Muscle layer of colon (tissue), 2 donors: ENCODE measurements around the gene KRT81.
"Not testable (repeated sequence)": the region's sequence is repeated elsewhere in the genome, so short reads cannot be mapped to it uniquely, and the experiment has no call there.

Source experiments
- H3K27ac ChIP-seq: one replicate; pipeline ENCODE4 v1.7.0; 2013; ENCODE audit warnings: low read depth, mild to moderate bottlenecking, low read length, moderate library complexity
- H3K27me3 ChIP-seq, 2 donors: one replicate each; pipeline ENCODE4 v1.7.0; 2013; ENCODE audit warnings: low read length in 2 of 2, mild to moderate bottlenecking in 2 of 2; ENCODE audit not compliant: insufficient read depth in 2 of 2, control insufficient read depth in 1 of 2
- H3K36me3 ChIP-seq: one replicate; pipeline ENCODE4 v1.7.0; 2013; ENCODE audit warnings: mild to moderate bottlenecking, low read length; ENCODE audit not compliant: insufficient read depth
- H3K4me1 ChIP-seq: one replicate; pipeline ENCODE4 v1.7.0; 2013; ENCODE audit warnings: mild to moderate bottlenecking, low read length; ENCODE audit not compliant: insufficient read depth
- H3K4me3 ChIP-seq, 2 donors: one replicate each; pipeline ENCODE4 v1.7.0; 2013; ENCODE audit warnings: low read length in 2 of 2, low read depth in 1 of 2, mild to moderate bottlenecking in 1 of 2, moderate library complexity in 1 of 2
- H3K9ac ChIP-seq: one replicate; pipeline ENCODE4 v1.7.0; 2013; ENCODE audit warnings: low read length
- H3K9me3 ChIP-seq: one replicate; pipeline ENCODE4 v1.7.0; 2013; ENCODE audit warnings: mild to moderate bottlenecking, low read length
- donor health status: abdominal sarcoma.
- donor health status: Adenocarcinoma of cecum.

The KRT81 gene

GRCh38 chr12:52290483-52291134, 725 bp downstream of the KRT81 start:
- H3K9me3 ChIP-seq, H3K27me3 ChIP-seq, H3K36me3 ChIP-seq, H3K9ac ChIP-seq, H3K4me1 ChIP-seq, H3K4me3 ChIP-seq, H3K27ac ChIP-seq: not testable (repeated sequence)

- not testable (repeated sequence) for H3K9ac ChIP-seq, H3K9me3 ChIP-seq, H3K27me3 ChIP-seq, H3K4me1 ChIP-seq, H3K36me3 ChIP-seq, H3K27ac ChIP-seq, H3K4me3 ChIP-seq
Measured at GRCh38 chr12:52287816-52288805, 3.2 kb downstream of the KRT81 start.

- not testable (repeated sequence) for H3K9me3 ChIP-seq, H3K27me3 ChIP-seq, H3K27ac ChIP-seq, H3K36me3 ChIP-seq, H3K4me3 ChIP-seq, H3K9ac ChIP-seq, H3K4me1 ChIP-seq
Measured at GRCh38 chr12:52286857-52287785, 4.2 kb downstream of the KRT81 start.

- H3K27ac ChIP-seq = no peak overlapping the region
- H3K9me3 ChIP-seq = no peaks in the 10 kb centered on the region
- no peaks in the 10 kb centered on the region for H3K36me3 ChIP-seq
- H3K9ac ChIP-seq = no peak overlapping the region
- H3K27me3 ChIP-seq = no peaks in the 10 kb centered on the region
- no peak overlapping the region for H3K4me3 ChIP-seq
- peaks cover 6% of the 10 kb centered on the region for H3K4me1 ChIP-seq
Measured at GRCh38 chr12:52285851-52286530, 5.3 kb downstream of the KRT81 start.

GRCh38 chr12:52285172-52285745, 6.1 kb downstream of the KRT81 start:
- H3K27ac ChIP-seq = no peak overlapping the region
- no peak overlapping the region for H3K9ac ChIP-seq
- H3K4me3 ChIP-seq = no peak overlapping the region
- no peaks in the 10 kb centered on the region for H3K9me3 ChIP-seq
- H3K27me3 ChIP-seq = no peaks in the 10 kb centered on the region
- H3K36me3 ChIP-seq = no peaks in the 10 kb centered on the region
- H3K4me1 ChIP-seq = peaks cover 13% of the 10 kb centered on the region

GRCh38 chr12:52284562-52285171, 6.7 kb downstream of the KRT81 start:
- Histone ChIP-seq H3K9me3 (no peaks in the 10 kb centered on the region), H3K4me1 (peaks cover 19% of the 10 kb centered on the region), H3K9ac (no peak overlapping the region), H3K27me3 (no peaks in the 10 kb centered on the region), H3K36me3 (no peaks in the 10 kb centered on the region), H3K27ac (no peak overlapping the region), H3K4me3 (no peak overlapping the region)

- Histone ChIP-seq H3K9me3 (no peaks in the 10 kb centered on the region), H3K27me3 (no peaks in the 10 kb centered on the region), H3K4me1 (peaks cover 26% of the 10 kb centered on the region), H3K36me3 (no peaks in the 10 kb centered on the region), H3K27ac (peak overlapping the region; percentile 77), H3K4me3 (no peak overlapping the region), H3K9ac (peak overlapping the region; percentile 2)
Measured at GRCh38 chr12:52280796-52281560, 10.4 kb downstream of the KRT81 start.

GRCh38 chr12:52280319-52280795, 11.0 kb downstream of the KRT81 start:
- H3K4me3 ChIP-seq = no peak overlapping the region
- no peaks in the 10 kb centered on the region for H3K9me3 ChIP-seq
- H3K4me1 ChIP-seq = peaks cover 26% of the 10 kb centered on the region
- no peak overlapping the region for H3K9ac ChIP-seq
- peak overlapping the region; percentile 77 for H3K27ac ChIP-seq
- no peaks in the 10 kb centered on the region for H3K36me3 ChIP-seq
- H3K27me3 ChIP-seq = no peaks in the 10 kb centered on the region

GRCh38 chr12:52279422-52280318, 11.7 kb downstream of the KRT81 start:
- no peak overlapping the region for H3K4me3 ChIP-seq
- no peaks in the 10 kb centered on the region for H3K27me3 ChIP-seq
- no peaks in the 10 kb centered on the region for H3K36me3 ChIP-seq
- no peak overlapping the region for H3K9ac ChIP-seq
- no peaks in the 10 kb centered on the region for H3K9me3 ChIP-seq
- peak overlapping the region; percentile 75 for H3K27ac ChIP-seq
- H3K4me1 ChIP-seq = peaks cover 26% of the 10 kb centered on the region
